GM12864 (cell line): Measurements from ENCODE around the gene PPL.

Source experiments
- DNase-seq: peaks from one replicate; pipeline ENCODE4 v3.0.0-alpha.2; 2011; ENCODE audit warnings: low read depth
- H3K4me3 ChIP-seq: 2 replicates; pipeline ENCODE4 v1.5.1; 2011; ENCODE audit warnings: mild to moderate bottlenecking, low read depth, low read length, control low read depth
- CTCF ChIP-seq: IDR thresholded peaks from 2 replicates; pipeline ENCODE4 v1.5.1; 2011; ENCODE audit warnings: low read depth, mild to moderate bottlenecking, moderate library complexity, low read length, control low read depth, inconsistent platforms; ENCODE audit errors: missing control alignments

Gene PPL

GRCh38 chr16:4924593-4925292, 12.2 kb downstream of the PPL start:
- TF ChIP-seq CTCF: no peak
- no peak for DNase-seq
- H3K4me3 ChIP-seq: no peak overlapping the region

GRCh38 chr16:4923853-4924252, 13.1 kb downstream of the PPL start:
- TF ChIP-seq CTCF: no peak
- no peak for DNase-seq
- no peak overlapping the region for H3K4me3 ChIP-seq

GRCh38 chr16:4922721-4923342, 14.1 kb downstream of the PPL start:
- H3K4me3 ChIP-seq: no peak overlapping the region
- no peak for TF ChIP-seq CTCF
- DNase-seq: no peak

GRCh38 chr16:4920826-4921225, 16.1 kb downstream of the PPL start:
- TF ChIP-seq CTCF: no peak
- no peak overlapping the region for H3K4me3 ChIP-seq
- DNase-seq: no peak

- no peak for DNase-seq
- TF ChIP-seq CTCF: no peak
- H3K4me3 ChIP-seq: no peak overlapping the region
Measured at GRCh38 chr16:4918781-4919251, 18.1 kb downstream of the PPL start.

GRCh38 chr16:4917117-4917516, 19.8 kb downstream of the PPL start:
- no peak for TF ChIP-seq CTCF
- DNase-seq: no peak
- H3K4me3 ChIP-seq: no peak overlapping the region

GRCh38 chr16:4915226-4915761, 21.7 kb downstream of the PPL start:
- no peak for TF ChIP-seq CTCF
- H3K4me3 ChIP-seq: no peak overlapping the region
- no peak for DNase-seq
